Measurements from ENCODE around the gene POU6F2.

GRCh38 chr7:39228946-39229345 is 251.2 kb downstream of the POU6F2 start:
- TF ChIP-seq, protein P1, sequence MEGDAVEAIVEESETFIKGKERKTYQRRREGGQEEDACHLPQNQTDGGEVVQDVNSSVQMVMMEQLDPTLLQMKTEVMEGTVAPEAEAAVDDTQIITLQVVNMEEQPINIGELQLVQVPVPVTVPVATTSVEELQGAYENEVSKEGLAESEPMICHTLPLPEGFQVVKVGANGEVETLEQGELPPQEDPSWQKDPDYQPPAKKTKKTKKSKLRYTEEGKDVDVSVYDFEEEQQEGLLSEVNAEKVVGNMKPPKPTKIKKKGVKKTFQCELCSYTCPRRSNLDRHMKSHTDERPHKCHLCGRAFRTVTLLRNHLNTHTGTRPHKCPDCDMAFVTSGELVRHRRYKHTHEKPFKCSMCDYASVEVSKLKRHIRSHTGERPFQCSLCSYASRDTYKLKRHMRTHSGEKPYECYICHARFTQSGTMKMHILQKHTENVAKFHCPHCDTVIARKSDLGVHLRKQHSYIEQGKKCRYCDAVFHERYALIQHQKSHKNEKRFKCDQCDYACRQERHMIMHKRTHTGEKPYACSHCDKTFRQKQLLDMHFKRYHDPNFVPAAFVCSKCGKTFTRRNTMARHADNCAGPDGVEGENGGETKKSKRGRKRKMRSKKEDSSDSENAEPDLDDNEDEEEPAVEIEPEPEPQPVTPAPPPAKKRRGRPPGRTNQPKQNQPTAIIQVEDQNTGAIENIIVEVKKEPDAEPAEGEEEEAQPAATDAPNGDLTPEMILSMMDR (conservative IDR thresholded peaks at IDR 0.05; ENCODE audit: low read length): no peak
- TF ChIP-seq EZH2phosphoT487 (IDR thresholded peaks at IDR 0.05; ENCODE audit: borderline replicate concordance): no peak

All from Loucy (cell line).